ENCODE results near the gene AACS. TPM values are rescaled to one million over a fixed set of nuclear protein-coding genes. Genes with fewer than 3 reads are reported as not detected.

AACS gene
- total RNA-seq, 1 experiment from 2014 or later, result 52.8 TPM

- BruUV-seq (replicated peaks), result no TSS peak
- ChIA-PET POLR2A (interaction anchor here (1.9 kb wide), 1 partner anchor 10 kb away, joined by 9 read pairs; no protein-coding TSS in a partner anchor), CTCF (interaction anchor here (0.7 to 0.8 kb wide), 2 partner anchors 87 to 199 kb away, joined by 3 read pairs; no protein-coding TSS in a partner anchor)
- Mint-ChIP-seq H3K36me3 (ENCODE audit: insufficient read depth, unreplicated experiment) (peaks cover 93% of the 10 kb centered on the region), H3K9me3 (ENCODE audit: unreplicated experiment) (no peaks in the 10 kb centered on the region), H3K4me3 (ENCODE audit: unreplicated experiment) (no peak overlapping the region), H3K4me1 (ENCODE audit: insufficient read depth, unreplicated experiment) (peaks cover 12% of the 10 kb centered on the region), H3K27me3 (ENCODE audit: insufficient read depth, unreplicated experiment) (no peaks in the 10 kb centered on the region), H3K27ac (ENCODE audit: low read depth, unreplicated experiment) (no peak overlapping the region)
- TF ChIP-seq CTCF (IDR thresholded peaks at IDR 0.05; ENCODE audit: unreplicated experiment), result no peak
- DNase-seq (ENCODE audit: unreplicated experiment), result no peak
- intact Hi-C loops (cut with micrococcal nuclease), result no loop called here
Measured at GRCh38 chr12:125076103-125076502, 10.9 kb downstream of the AACS start.

- Mint-ChIP-seq H3K4me1 (ENCODE audit: insufficient read depth, unreplicated experiment) (peaks cover 12% of the 10 kb centered on the region), H3K27ac (ENCODE audit: low read depth, unreplicated experiment) (peak overlapping the region; percentile 91), H3K9me3 (ENCODE audit: unreplicated experiment) (no peaks in the 10 kb centered on the region), H3K27me3 (ENCODE audit: insufficient read depth, unreplicated experiment) (no peaks in the 10 kb centered on the region), H3K4me3 (ENCODE audit: unreplicated experiment) (no peak overlapping the region), H3K36me3 (ENCODE audit: insufficient read depth, unreplicated experiment) (peaks cover 94% of the 10 kb centered on the region)
- DNase-seq (ENCODE audit: unreplicated experiment), result no peak
- no peak for TF ChIP-seq CTCF (IDR thresholded peaks at IDR 0.05; ENCODE audit: unreplicated experiment)
- ChIA-PET POLR2A (interaction anchor here (0.5 to 2.6 kb wide), 10 partner anchors 8 to 689 kb away, joined by 3 to 25 read pairs (median 4); partner anchors contain the start of genes AACS, BRI3BP and UBC), CTCF (interaction anchor here (1.1 to 1.3 kb wide), 2 partner anchors 14 to 31 kb away, joined by 4 to 6 read pairs; partner anchors contain the start of gene AACS)
- no TSS peak for BruUV-seq (replicated peaks)
- intact Hi-C loops (cut with micrococcal nuclease), result loop anchor here (1.0 kb wide), 1 partner anchor 14 kb away; the partner anchor contains the start of gene AACS
Measured at GRCh38 chr12:125079084-125079483, 13.8 kb downstream of the AACS start.

GRCh38 chr12:125079648-125080645, 14.7 kb downstream of the AACS start:
- Mint-ChIP-seq H3K36me3 (ENCODE audit: insufficient read depth, unreplicated experiment) (peaks cover 96% of the 10 kb centered on the region), H3K27ac (ENCODE audit: low read depth, unreplicated experiment) (peak overlapping the region; percentile 91), H3K4me1 (ENCODE audit: insufficient read depth, unreplicated experiment) (peaks cover 12% of the 10 kb centered on the region), H3K4me3 (ENCODE audit: unreplicated experiment) (peak overlapping the region; percentile 56), H3K27me3 (ENCODE audit: insufficient read depth, unreplicated experiment) (no peaks in the 10 kb centered on the region), H3K9me3 (ENCODE audit: unreplicated experiment) (no peaks in the 10 kb centered on the region)
- POLR2A ChIA-PET, result interaction anchor here (0.5 to 2.6 kb wide), 16 partner anchors 9 to 689 kb away, joined by 3 to 25 read pairs (median 4); partner anchors contain the start of genes AACS, BRI3BP and UBC
- DNase-seq (ENCODE audit: unreplicated experiment), result peak; percentile 97
- TF ChIP-seq CTCF (IDR thresholded peaks at IDR 0.05; ENCODE audit: unreplicated experiment), result no peak
- CTCF ChIA-PET, result interaction anchor here (0.6 to 1.3 kb wide), 5 partner anchors 15 to 1799 kb away, joined by 3 to 6 read pairs (median 4); partner anchors contain the start of gene AACS
- intact Hi-C loops (cut with micrococcal nuclease), result loop anchor here (1.0 to 5.0 kb wide), 2 partner anchors 15 to 88 kb away; partner anchors contain the start of genes AACS and BRI3BP
- BruUV-seq (replicated peaks), result TSS peak; percentile 85

GRCh38 chr12:125081427-125081826, 16.2 kb downstream of the AACS start:
- peaks cover 12% of the 10 kb centered on the region for H3K4me1 Mint-ChIP-seq (ENCODE audit: insufficient read depth, unreplicated experiment)
- H3K27me3 Mint-ChIP-seq (ENCODE audit: insufficient read depth, unreplicated experiment), result no peaks in the 10 kb centered on the region
- no peak overlapping the region for H3K4me3 Mint-ChIP-seq (ENCODE audit: unreplicated experiment)
- peaks cover 93% of the 10 kb centered on the region for H3K36me3 Mint-ChIP-seq (ENCODE audit: insufficient read depth, unreplicated experiment)
- BruUV-seq (replicated peaks), result no TSS peak
- POLR2A ChIA-PET, result interaction anchor here (1.1 to 2.6 kb wide), 3 partner anchors 87 to 167 kb away, joined by 3 to 25 read pairs (median 4); partner anchors contain the start of genes BRI3BP and UBC
- no peak for DNase-seq (ENCODE audit: unreplicated experiment)
- H3K27ac Mint-ChIP-seq (ENCODE audit: low read depth, unreplicated experiment), result peak overlapping the region; percentile 91
- CTCF ChIA-PET, result no interaction called here
- TF ChIP-seq CTCF (IDR thresholded peaks at IDR 0.05; ENCODE audit: unreplicated experiment), result no peak
- no peaks in the 10 kb centered on the region for H3K9me3 Mint-ChIP-seq (ENCODE audit: unreplicated experiment)
- intact Hi-C loops (cut with micrococcal nuclease), result loop anchor here (5.0 kb wide), 1 partner anchor 89 kb away; the partner anchor contains the start of gene BRI3BP
